Tibial artery (tissue), 4 donors: Measurements from ENCODE around the gene FUT7.
A peak's percentile ranks its signal among the peaks of the same experiment; 100 is the strongest.

Source experiments
- DNase-seq, 2 donors: peaks; one replicate each; pipeline ENCODE4 v3.0.0-alpha.2; 2019
- H3K27ac ChIP-seq, 2 donors: fragments of 200-600 bp; sonication (generic) in 1 of 2; 1 replicate in 1 of 2; 2 replicates in 1 of 2; pipeline ENCODE4 v1.5.1; 2018 to 2019; ENCODE audit warnings: mild to moderate bottlenecking in 1 of 2
- H3K27me3 ChIP-seq, 2 donors: fragments of 200-600 bp; sonication (generic) in 1 of 2; one replicate each; pipeline versions ENCODE4 v1.5.1 to v1.6.0; 2016 to 2019
- H3K36me3 ChIP-seq, 3 donors: fragments of 200-600 bp; sonication (generic) in 2 of 3; one replicate each; pipeline ENCODE4 v1.5.1; 2016 to 2019; ENCODE audit warnings: mild to moderate bottlenecking in 2 of 3
- H3K4me1 ChIP-seq, 4 donors: fragments of 200-600 bp; sonication (generic) in 2 of 4; 1 replicate in 3 of 4; 2 replicates in 1 of 4; pipeline ENCODE4 v1.5.1; 2016 to 2019
- H3K4me3 ChIP-seq, 2 donors: fragments of 200-600 bp; sonication (generic) in 1 of 2; 1 replicate in 1 of 2; 2 replicates in 1 of 2; pipeline ENCODE4 v1.5.1; 2018 to 2019; ENCODE audit warnings: mild to moderate bottlenecking in 2 of 2
- H3K9me3 ChIP-seq, 3 donors: fragments of 200-600 bp; sonication (generic) in 1 of 3; one replicate each; pipeline ENCODE4 v1.5.1; 2016 to 2019
- intact Hi-C: fragments of 100-400 bp; cut with DNase I; formaldehyde crosslinking; loops from one replicate; pipeline ENCODE4 v1.15.0; 2023; ENCODE audit warnings: low total_unique reads
- TF ChIP-seq, protein P1 (sequence below), 2 experiments: fragments of 200-600 bp in 1 of 2; fragments of 450-650 bp in 1 of 2; IDR thresholded peaks; one replicate each; pipeline ENCODE4 v1.5.1; 2017 to 2019; ENCODE audit warnings: antibody characterized with exemption in 2 of 2, mild to moderate bottlenecking in 1 of 2, moderate library complexity in 1 of 2

Gene FUT7

DNA sequence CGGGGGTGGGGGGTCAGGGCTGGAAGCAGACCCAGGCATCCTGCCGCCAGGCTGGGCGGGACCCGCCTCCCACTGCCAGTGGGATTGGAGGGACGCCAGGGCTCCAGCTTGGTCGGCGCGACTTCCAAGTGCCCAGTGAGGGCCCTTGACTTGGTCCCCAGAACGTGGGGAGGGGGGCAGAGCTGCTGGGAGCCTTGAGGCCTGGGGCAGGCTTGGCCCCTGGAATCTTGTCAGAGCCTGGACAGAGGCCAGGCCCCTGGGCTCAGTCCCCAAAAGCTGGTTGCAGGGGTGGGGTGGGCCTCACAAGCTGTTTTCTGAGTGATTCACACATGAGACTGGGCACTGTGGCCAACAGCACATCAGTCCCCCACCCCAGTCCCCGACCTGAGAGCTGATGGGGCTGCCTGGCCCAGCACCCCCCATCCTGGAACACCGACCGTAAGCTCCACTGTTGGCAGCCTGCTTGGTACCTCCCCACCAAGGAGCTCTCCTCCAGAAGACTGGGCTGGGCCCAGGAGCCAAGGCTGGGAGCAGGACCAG lies 36.0 kb downstream of the FUT7 start:
- Histone ChIP-seq H3K4me3 (peak overlapping the region in 1 of 2 donors; percentile 29), H3K36me3 (no peaks in the 10 kb centered on the region), H3K9me3 (no peaks in the 10 kb centered on the region), H3K4me1 (peaks cover 0 to 34% (median 27%) of the 10 kb centered on the region in 4 donors), H3K27me3 (peaks cover 0 to 35% of the 10 kb centered on the region in 2 donors), H3K27ac (peak overlapping the region in 1 of 2 donors; percentile 29)
- intact Hi-C loops = no loop called here
- DNase-seq = peak in 1 of 2 donors; percentile 76
- TF ChIP-seq, protein P1, sequence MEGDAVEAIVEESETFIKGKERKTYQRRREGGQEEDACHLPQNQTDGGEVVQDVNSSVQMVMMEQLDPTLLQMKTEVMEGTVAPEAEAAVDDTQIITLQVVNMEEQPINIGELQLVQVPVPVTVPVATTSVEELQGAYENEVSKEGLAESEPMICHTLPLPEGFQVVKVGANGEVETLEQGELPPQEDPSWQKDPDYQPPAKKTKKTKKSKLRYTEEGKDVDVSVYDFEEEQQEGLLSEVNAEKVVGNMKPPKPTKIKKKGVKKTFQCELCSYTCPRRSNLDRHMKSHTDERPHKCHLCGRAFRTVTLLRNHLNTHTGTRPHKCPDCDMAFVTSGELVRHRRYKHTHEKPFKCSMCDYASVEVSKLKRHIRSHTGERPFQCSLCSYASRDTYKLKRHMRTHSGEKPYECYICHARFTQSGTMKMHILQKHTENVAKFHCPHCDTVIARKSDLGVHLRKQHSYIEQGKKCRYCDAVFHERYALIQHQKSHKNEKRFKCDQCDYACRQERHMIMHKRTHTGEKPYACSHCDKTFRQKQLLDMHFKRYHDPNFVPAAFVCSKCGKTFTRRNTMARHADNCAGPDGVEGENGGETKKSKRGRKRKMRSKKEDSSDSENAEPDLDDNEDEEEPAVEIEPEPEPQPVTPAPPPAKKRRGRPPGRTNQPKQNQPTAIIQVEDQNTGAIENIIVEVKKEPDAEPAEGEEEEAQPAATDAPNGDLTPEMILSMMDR (IDR thresholded peaks at IDR 0.05) = no peak

DNA sequence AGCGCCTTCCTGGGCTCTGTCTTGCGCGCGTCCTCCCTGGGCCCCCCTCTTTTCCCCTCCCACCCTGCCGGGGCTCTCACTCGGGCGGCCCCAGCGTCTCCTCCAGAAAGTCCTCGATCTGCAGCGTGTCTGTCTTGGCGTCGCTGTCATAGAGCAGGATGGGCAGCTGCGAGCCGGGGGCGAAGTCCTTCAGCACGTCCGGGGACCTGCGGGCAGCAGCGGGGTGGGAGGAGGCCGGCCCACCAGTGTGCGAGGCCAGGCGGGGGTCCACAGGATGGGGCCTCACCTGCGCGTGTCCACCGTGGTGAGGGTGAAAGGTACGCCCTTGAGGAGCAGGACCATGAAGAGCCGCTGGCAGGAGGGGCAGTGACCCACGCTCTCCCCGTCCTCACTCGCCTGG lies 36.5 kb downstream of the FUT7 start:
- H3K4me1 ChIP-seq = peaks cover 0 to 34% (median 27%) of the 10 kb centered on the region in 4 donors
- intact Hi-C loops = no loop called here
- no peaks in the 10 kb centered on the region for H3K9me3 ChIP-seq
- H3K27ac ChIP-seq = no peak overlapping the region
- no peaks in the 10 kb centered on the region for H3K36me3 ChIP-seq
- H3K27me3 ChIP-seq = peaks cover 0 to 34% of the 10 kb centered on the region in 2 donors
- no peak for DNase-seq
- TF ChIP-seq, protein P1 (IDR thresholded peaks at IDR 0.05) = no peak
- H3K4me3 ChIP-seq = peak overlapping the region in 1 of 2 donors; percentile 29

DNA sequence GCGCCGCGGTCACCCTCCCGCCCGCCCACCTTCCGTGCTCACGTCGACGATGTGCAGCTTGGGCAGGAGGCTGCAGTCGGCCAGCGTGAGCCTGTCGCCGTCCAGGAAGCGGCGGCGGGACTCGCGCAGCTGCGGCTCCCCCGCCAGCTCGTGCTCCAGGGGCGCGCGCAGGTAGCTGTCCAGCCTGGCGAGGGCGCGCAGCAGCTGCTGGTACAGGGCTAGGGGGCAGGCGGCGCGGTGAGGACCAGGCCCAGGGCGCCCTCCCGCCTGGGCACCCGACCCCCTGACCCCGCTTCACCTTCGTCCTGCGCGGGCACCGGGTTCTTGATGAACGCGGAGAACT lies 37.0 kb downstream of the FUT7 start:
- Histone ChIP-seq H3K27me3 (peaks cover 0 to 31% of the 10 kb centered on the region in 2 donors), H3K27ac (no peak overlapping the region)

DNA sequence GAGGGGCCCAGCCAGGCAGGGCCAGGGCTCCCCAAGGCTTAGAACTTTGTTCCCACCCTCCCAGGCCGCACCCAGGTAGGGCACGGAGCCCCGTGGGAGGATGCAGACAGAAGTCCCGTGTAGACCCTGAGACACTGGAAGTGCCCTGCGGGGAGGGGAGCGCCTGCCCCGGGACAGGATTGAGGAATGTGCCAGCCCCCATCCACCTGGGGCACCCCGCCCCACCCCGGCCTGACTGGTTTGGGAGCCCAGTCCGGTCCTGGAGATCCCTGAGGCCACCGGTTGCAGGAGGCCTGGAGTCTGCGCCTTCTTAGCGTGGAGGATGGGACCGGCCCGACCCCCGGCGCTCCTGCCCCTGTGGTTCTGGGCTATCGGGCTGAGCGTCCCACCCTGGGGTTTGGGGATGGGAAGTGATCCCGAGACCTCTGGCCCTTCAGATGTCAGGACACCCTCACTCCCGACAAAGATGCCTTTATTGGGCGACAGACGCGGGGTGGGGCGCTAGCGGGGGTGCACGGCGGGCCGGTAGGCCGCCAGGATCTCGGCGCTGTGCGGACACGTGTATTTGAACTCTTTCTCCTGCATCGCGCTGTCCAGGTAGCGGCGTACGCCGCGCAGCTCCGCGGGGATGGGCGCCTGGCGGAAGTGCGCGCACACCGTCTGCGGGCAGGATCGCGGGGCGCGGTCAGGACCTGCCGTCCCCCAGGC lies 37.6 kb downstream of the FUT7 start:
- no peak overlapping the region for H3K4me3 ChIP-seq
- TF ChIP-seq, protein P1 (IDR thresholded peaks at IDR 0.05) = no peak

More for the DNA sequence above, 37.0 kb downstream of the FUT7 start:
- TF ChIP-seq, protein P1 (IDR thresholded peaks at IDR 0.05) = no peak
- intact Hi-C loops = no loop called here
- Histone ChIP-seq H3K36me3 (no peaks in the 10 kb centered on the region), H3K4me3 (no peak overlapping the region), H3K4me1 (peaks cover 0 to 34% (median 27%) of the 10 kb centered on the region in 4 donors), H3K9me3 (no peaks in the 10 kb centered on the region)
- DNase-seq = no peak

DNA sequence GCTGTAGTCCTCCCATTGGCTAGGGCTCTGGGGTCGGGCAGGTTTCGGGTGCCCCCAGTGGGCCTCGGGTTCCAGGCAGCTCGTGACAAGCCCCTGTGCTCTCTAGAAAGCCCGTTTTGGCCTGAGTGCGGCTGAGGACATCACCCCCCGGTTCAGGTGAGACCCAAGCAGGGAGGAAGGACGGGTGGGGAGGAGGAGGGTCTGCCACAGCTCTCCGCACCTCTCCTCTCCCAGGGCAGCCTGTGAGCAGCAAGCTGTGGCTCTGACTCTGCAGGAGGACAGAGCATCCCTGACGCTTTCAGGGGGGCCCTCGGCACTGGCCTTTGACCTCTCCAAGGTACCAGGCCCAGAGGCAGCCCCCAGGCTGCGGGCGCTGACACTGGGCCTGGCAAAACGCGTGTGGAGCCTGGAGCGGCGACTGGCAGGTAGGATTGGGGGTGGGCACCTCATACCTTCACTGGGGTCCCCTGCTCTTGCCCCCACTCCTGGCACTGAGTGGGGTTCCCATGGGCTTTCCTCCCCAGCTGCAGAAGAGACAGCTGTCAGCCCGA lies 39.0 kb downstream of the FUT7 start:
- H3K4me3 ChIP-seq = peak overlapping the region; percentile 76 to 86
- H3K4me1 ChIP-seq = peaks cover 0 to 34% (median 27%) of the 10 kb centered on the region in 4 donors
- intact Hi-C loops = no loop called here
- peaks cover 0 to 31% of the 10 kb centered on the region in 2 donors for H3K27me3 ChIP-seq
- H3K27ac ChIP-seq = peak overlapping the region; percentile 74 to 81
- no peak for DNase-seq
- no peaks in the 10 kb centered on the region for H3K36me3 ChIP-seq
- TF ChIP-seq, protein P1 (IDR thresholded peaks at IDR 0.05) = no peak
- no peaks in the 10 kb centered on the region for H3K9me3 ChIP-seq

More for the DNA sequence above, 37.6 kb downstream of the FUT7 start:
- H3K9me3 ChIP-seq = no peaks in the 10 kb centered on the region
- no peak overlapping the region for H3K27ac ChIP-seq
- H3K27me3 ChIP-seq = peaks cover 0 to 31% of the 10 kb centered on the region in 2 donors
- peaks cover 0 to 34% (median 27%) of the 10 kb centered on the region in 4 donors for H3K4me1 ChIP-seq
- no peak for DNase-seq
- no peaks in the 10 kb centered on the region for H3K36me3 ChIP-seq
- intact Hi-C loops = no loop called here
